Spleen (tissue), 11 donors: ENCODE measurements around the gene WDR54. TPM values are rescaled to one million over a fixed set of nuclear protein-coding genes. Genes with fewer than 3 reads are reported as not detected.

ENCODE experiments used
- DNase-seq: peaks from one replicate; pipeline ENCODE4 v3.0.0-alpha.2; 2020
- H3K27ac ChIP-seq, 8 donors: fragments of 200-600 bp; sonication (generic) in 7 of 8; 1 replicate in 4 of 8; 2 replicates in 4 of 8; pipeline versions ENCODE4 v1.5.0 to v1.8.0; 2016 to 2021; ENCODE audit warnings: inconsistent platforms in 4 of 8, mild to moderate bottlenecking in 4 of 8, moderate library complexity in 1 of 8
- H3K27me3 ChIP-seq, 7 donors: fragments of 200-600 bp; sonication (generic) in 6 of 7; replicated peaks in 1 of 7; 1 replicate in 4 of 7; 2 replicates in 3 of 7; pipeline versions ENCODE4 v1.5.0 to v1.8.0; 2016 to 2021; ENCODE audit warnings: inconsistent platforms in 3 of 7, mild to moderate bottlenecking in 1 of 7
- H3K36me3 ChIP-seq, 6 donors: fragments of 200-600 bp; sonication (generic) in 5 of 6; 1 replicate in 4 of 6; 2 replicates in 2 of 6; pipeline versions ENCODE4 v1.5.0 to v1.8.0; 2016 to 2021; ENCODE audit warnings: inconsistent platforms in 2 of 6
- H3K4me1 ChIP-seq, 6 donors: fragments of 200-600 bp; sonication (generic) in 5 of 6; 1 replicate in 3 of 6; 2 replicates in 3 of 6; pipeline versions ENCODE4 v1.5.0 to v1.8.0; 2016 to 2021; ENCODE audit warnings: inconsistent platforms in 3 of 6
- H3K4me3 ChIP-seq, 8 donors: fragments of 200-600 bp; sonication (generic) in 7 of 8; 1 replicate in 4 of 8; 2 replicates in 4 of 8; pipeline versions ENCODE4 v1.5.0 to v1.8.0; 2016 to 2021; ENCODE audit warnings: inconsistent platforms in 4 of 8, mild to moderate bottlenecking in 4 of 8, moderate library complexity in 2 of 8
- H3K9me3 ChIP-seq, 8 donors: fragments of 200-600 bp; sonication (generic) in 7 of 8; 1 replicate in 4 of 8; 2 replicates in 4 of 8; pipeline versions ENCODE4 v1.5.0 to v1.8.0; 2016 to 2021; ENCODE audit warnings: inconsistent platforms in 4 of 8
- POLR2A ChIP-seq, 3 donors: fragments of 450-650 bp; IDR thresholded peaks; one replicate each; pipeline ENCODE4 v1.5.1; 2017; ENCODE audit warnings: antibody characterized with exemption in 3 of 3, mild to moderate bottlenecking in 1 of 3
- POLR2AphosphoS5 ChIP-seq, 3 donors: sonication (generic); formaldehyde crosslinking; IDR thresholded peaks; one replicate each; pipeline ENCODE4 v1.5.1; 2017; ENCODE audit warnings: antibody characterized with exemption in 3 of 3
- WGBS, 5 donors: extraction: QIAGEN DNeasy Blood & Tissue Kit in 3 of 5; methylation state at CpG; one replicate each; pipeline versions ENCODE4 v1.1.5 to v1.1.7; 2013 to 2018; 5-methylcytosine and 5-hydroxymethylcytosine counted together
- intact Hi-C: fragments of 100-400 bp; cut with DNase I; formaldehyde crosslinking; loops from one replicate; pipeline ENCODE4 v1.15.0; 2023; ENCODE audit warnings: low total_unique reads
- polyA plus RNA-seq, 3 donors: library from polyadenylated mRNA; stranded (reverse); fragments of 200-250 nt; gene quantifications; one replicate each; pipeline ENCODE4 v1.2.1, GENCODE V29; 2013
- total RNA-seq, 7 donors: library from RNA; depleted of rRNA in 3 of 7; stranded (reverse); fragments of >200 nt in 3 of 7; fragmentation: NEBNext Ultra II Directional in 4 of 7; extraction: Animal tissue kit (Norgen Biotek cat#: 25700) in 4 of 7; gene quantifications; one replicate each; pipeline versions ENCODE4 v1.1.0 to v1.2.1, GENCODE V29; 2016 to 2021
- TF ChIP-seq, protein P1 (sequence below), 11 experiments: fragments of 200-600 bp in 7 of 11; fragments of 450-650 bp in 4 of 11; sonication (generic) in 4 of 11; IDR thresholded peaks in 8 of 11; conservative IDR thresholded peaks in 3 of 11; 1 replicate in 7 of 11; 2 replicates in 4 of 11; pipeline versions ENCODE4 v1.4.0 to v1.8.0; 2016 to 2021; ENCODE audit warnings: antibody characterized with exemption in 11 of 11, inconsistent platforms in 4 of 11, mild to moderate bottlenecking in 1 of 11
- donor health status: healthy with polysubstance abuse.
- donor health status: DM: no; HTN: no; CAD: no; lungs with moderate emphysema.
- donor health status: DM: no; HTN: no; CAD: no.
- donor health status: Bipolar disorder and iron deficiency.
- donor health status: healthy.
- donor health status: DM: no; HTN: no; CAD: no.
- donor health status: DM: yes; HTN: yes; CAD: no.

The WDR54 gene
- total and polyA plus RNA-seq, 10 donors = 15.1 to 26.0 (median 21.0) TPM

DNA sequence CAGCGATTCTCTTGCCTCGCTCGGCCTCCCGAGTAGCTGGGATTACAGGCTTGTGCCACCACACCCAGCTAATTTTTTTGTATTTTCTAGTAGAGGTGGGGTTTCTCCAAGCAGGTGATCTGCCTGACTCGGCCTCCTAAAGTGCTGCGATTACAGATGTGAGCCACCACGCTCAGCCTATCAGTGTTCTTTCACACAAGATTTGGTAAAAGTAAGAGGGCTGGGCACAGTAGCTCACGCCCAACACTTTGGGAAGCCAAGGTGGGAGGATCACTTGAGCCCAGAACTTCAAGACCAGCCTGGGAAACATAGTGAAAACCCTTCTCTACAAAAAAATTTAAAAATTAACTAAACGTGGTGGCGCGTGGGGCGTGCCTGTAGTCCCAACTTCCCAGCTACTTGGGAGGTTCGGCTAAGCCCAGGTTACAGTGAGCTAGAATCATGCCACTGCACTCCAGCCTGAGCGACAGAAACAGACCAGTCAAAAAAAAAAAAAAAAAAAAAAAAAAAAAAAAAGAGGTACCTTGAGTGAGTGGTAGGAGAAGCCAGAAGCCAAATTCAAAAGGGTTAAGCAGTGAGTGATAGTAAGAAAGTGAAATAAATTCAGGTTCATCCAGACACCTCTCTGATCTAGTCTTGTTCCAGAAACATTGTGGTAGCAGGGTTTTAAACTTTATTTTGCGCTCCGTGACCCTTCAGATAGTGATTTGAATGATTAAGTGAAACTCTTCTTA lies 50.0 kb downstream of the WDR54 start:
- Histone ChIP-seq H3K27ac (peak overlapping the region; percentile 77 to 93 (median 91)), H3K4me1 (peaks cover 18 to 38% (median 27%) of the 10 kb centered on the region in 6 donors), H3K9me3 (no peaks in the 10 kb centered on the region), H3K36me3 (peaks cover 0 to 36% (median 18%) of the 10 kb centered on the region in 6 donors), H3K27me3 (no peaks in the 10 kb centered on the region), H3K4me3 (peak overlapping the region; percentile 54 to 78 (median 71))
- WGBS, 5 donors = 63 to 67% (median 65%) methylated on average over 16 of the region's 16 CpGs
- intact Hi-C loops = no loop called here
- TF ChIP-seq, protein P1, sequence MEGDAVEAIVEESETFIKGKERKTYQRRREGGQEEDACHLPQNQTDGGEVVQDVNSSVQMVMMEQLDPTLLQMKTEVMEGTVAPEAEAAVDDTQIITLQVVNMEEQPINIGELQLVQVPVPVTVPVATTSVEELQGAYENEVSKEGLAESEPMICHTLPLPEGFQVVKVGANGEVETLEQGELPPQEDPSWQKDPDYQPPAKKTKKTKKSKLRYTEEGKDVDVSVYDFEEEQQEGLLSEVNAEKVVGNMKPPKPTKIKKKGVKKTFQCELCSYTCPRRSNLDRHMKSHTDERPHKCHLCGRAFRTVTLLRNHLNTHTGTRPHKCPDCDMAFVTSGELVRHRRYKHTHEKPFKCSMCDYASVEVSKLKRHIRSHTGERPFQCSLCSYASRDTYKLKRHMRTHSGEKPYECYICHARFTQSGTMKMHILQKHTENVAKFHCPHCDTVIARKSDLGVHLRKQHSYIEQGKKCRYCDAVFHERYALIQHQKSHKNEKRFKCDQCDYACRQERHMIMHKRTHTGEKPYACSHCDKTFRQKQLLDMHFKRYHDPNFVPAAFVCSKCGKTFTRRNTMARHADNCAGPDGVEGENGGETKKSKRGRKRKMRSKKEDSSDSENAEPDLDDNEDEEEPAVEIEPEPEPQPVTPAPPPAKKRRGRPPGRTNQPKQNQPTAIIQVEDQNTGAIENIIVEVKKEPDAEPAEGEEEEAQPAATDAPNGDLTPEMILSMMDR (IDR thresholded peaks at IDR 0.05 in 8 of 11, conservative IDR thresholded peaks at IDR 0.05 in 3 of 11) = no peak
- TF ChIP-seq POLR2AphosphoS5 (IDR thresholded peaks at IDR 0.05) = no peak
- TF ChIP-seq POLR2A (IDR thresholded peaks at IDR 0.05) = no peak
- DNase-seq = peak; percentile 61

DNA sequence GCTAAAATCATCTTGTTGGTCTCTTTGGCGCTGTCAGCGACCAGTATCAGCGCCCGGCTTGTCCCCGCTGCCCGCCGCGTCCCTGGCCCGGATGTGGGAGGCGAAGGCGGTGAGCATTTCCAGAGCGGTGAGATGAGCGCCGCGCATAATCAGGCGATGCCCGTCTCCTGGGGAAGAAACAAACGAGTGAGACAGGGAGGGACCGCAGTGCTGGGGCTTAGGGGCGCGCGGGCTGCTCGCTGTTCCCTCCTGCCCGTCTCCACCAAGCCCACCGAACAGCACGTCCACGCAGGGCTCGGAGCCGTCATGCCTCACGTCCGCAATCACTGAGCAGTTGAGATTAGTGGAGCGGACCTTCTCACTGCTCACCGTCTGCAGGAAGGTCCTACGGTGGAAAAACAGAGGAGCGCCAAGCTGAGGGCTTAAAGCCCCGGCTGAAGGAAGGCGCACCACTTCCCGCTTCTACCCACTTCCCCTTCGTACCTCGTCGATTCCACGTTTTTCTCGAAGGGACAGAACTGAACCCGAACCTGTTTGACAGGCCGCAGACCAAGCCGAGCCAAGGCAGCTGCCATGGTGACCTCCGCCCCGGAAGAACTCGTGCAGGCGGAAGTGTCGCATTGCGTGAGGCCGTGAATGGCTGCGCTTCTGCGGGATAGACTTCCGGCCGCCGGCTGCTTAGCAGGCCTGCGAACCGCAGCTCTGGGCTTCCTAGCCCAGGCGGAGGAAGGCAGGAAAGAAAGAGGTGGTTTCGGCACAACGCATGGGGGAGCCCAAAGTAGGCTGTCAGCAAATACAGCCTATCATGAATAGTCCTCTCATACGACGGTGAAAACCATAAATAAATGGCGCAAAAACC lies 50.8 kb downstream of the WDR54 start, which contains the start of gene MRPL53:
Gene MRPL53 (minus strand): TSS at position 595 of the 859 bp plus-strand sequence. CDS start 20 bp downstream, at position 575.
- WGBS, 5 donors = 0 to 1% (median 0%) methylated on average over 55 to 66 of the region's 66 CpGs
- no peaks in the 10 kb centered on the region for H3K27me3 ChIP-seq
- peak within 1 kb of the TSS; percentile 77 to 93 (median 91) for H3K27ac ChIP-seq
- H3K36me3 ChIP-seq = peaks cover 0 to 44% (median 19%) of the 10 kb centered on the region in 6 donors
- TF ChIP-seq POLR2AphosphoS5 (IDR thresholded peaks at IDR 0.05) = peak; percentile 99 to 100 (median 99)
- TF ChIP-seq POLR2A (IDR thresholded peaks at IDR 0.05) = peak; percentile 78 to 92 (median 82)
- TF ChIP-seq, protein P1 (IDR thresholded peaks at IDR 0.05 in 8 of 11, conservative IDR thresholded peaks at IDR 0.05 in 3 of 11) = peak in 3 of 11 experiments; percentile 10 to 31 (median 20)
- H3K9me3 ChIP-seq = no peaks in the 10 kb centered on the region
- intact Hi-C loops = no loop called here
- H3K4me3 ChIP-seq = peak within 1 kb of the TSS; percentile 54 to 78 (median 71)
- peak; percentile 98 for DNase-seq
- H3K4me1 ChIP-seq = peaks cover 18 to 43% (median 25%) of the 10 kb centered on the region in 6 donors

DNA sequence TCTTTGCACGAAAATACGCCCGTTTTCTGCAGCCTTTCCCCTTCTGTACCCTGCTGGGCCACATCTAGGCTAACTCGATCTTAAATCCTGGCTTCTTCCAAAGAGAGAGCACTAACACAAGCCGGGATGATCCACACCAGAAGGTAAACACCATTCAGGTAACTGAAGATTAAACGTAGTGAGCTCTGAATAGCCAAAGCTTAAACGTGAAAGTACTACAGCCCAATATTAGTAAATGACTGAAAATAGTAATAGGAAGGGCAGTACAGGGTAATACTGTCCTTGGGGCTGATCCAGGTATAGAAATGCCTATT lies 51.4 kb downstream of the WDR54 start:
- WGBS, 5 donors = 8 to 16% (median 11%) methylated on average over 7 of the region's 7 CpGs
- intact Hi-C loops = no loop called here
- H3K36me3 ChIP-seq = peaks cover 0 to 50% (median 22%) of the 10 kb centered on the region in 6 donors
- TF ChIP-seq POLR2AphosphoS5 (IDR thresholded peaks at IDR 0.05) = no peak
- TF ChIP-seq, protein P1 (IDR thresholded peaks at IDR 0.05 in 8 of 11, conservative IDR thresholded peaks at IDR 0.05 in 3 of 11) = no peak
- no peak for TF ChIP-seq POLR2A (IDR thresholded peaks at IDR 0.05)
- peak overlapping the region; percentile 77 to 93 (median 91) for H3K27ac ChIP-seq
- no peaks in the 10 kb centered on the region for H3K9me3 ChIP-seq
- peaks cover 18 to 47% (median 25%) of the 10 kb centered on the region in 6 donors for H3K4me1 ChIP-seq
- H3K27me3 ChIP-seq = no peaks in the 10 kb centered on the region
- peak overlapping the region; percentile 54 to 78 (median 71) for H3K4me3 ChIP-seq
- DNase-seq = no peak
